K562 treated with DMSO at 1 percent for 12 hours (cell line): ENCODE measurements around the gene S100A16. TPM values are rescaled to one million over a fixed set of nuclear protein-coding genes. Genes with fewer than 3 reads are reported as not detected.

Experiments used
- total RNA-seq: library from RNA; unstranded; fragments of 300-600 nt; gene quantifications from 2 replicates; pipeline ENCODE4 v1.2.3, GENCODE V29; 2022; ENCODE audit not compliant: insufficient read depth

S100A16 gene, protein sequence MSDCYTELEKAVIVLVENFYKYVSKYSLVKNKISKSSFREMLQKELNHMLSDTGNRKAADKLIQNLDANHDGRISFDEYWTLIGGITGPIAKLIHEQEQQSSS
- total RNA-seq = 3.9 and 4.2 TPM in 2 replicates

DNA sequence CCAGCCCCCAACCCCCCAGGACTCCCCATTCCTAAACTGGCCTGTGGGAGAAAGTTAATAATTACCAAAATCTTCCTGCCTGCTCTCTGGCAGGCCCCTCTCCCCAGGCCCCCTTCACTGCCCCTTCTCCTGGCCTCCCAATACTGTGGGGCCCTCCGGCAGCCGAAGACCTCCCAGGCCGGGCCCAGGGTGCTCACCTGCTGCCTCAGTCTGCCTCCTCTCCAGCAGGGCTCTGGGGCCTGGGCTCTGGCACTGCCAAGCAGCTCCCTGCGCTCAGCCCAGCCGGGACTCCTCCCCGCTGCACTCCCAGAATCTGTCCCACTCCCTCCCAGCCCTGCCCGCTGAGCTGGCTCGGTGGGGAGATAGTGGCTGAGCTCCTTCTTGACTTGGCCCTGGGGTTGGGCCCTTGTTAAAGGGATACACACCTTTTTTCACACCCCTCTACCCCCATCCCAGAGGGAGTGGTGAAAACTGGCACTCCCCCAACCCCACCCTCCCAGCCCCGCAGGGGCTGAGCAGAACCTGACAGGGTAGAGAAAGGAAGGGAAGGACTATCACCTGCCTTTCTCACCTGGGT, at the start of gene S100A16:
Gene S100A16, minus strand, starts transcription at position 383 of the 577 bp plus-strand sequence. CDS start 4,986 bp downstream, outside the sequence.

DNA sequence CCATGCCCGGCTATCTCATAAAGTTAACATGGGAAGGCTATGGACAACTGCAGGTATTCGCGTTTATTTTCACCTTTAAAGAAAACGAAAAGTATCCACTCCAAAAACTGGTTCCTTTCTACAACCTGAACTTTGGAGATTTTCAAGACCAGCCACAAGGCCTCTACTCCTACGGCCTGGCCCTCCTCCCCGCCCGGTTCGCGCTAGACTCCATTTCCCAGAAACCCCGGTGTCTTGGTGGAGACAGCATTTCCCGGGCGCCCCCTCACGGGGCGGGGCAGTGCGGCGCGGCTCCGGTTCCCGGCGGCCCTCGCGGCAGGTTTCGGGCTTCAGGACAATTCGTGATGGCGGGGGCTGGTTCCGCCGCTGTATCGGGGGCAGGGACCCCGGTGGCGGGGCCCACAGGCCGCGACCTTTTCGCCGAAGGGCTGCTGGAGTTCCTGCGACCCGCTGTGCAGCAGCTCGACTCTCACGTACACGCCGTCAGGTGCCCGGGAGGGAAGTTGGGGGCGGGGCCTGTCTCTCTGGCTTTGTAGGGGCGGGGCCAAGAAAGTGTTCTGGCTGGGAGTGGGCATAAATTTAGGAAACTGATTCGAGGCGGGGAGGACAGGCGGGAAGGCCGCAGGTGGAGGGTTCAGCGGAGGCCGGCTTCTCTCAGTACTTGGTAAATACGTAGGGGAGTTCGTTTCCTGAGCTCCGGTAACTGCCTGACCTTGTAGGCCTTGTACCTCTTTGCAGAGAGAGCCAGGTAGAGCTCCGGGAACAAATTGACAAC, 45.6 kb upstream of the S100A16 start, which contains the start of gene SNAPIN:
Gene SNAPIN, plus strand, starts transcription at position 304 of the 775 bp plus-strand sequence. Its CDS starts 41 bp downstream, at position 345.

DNA sequence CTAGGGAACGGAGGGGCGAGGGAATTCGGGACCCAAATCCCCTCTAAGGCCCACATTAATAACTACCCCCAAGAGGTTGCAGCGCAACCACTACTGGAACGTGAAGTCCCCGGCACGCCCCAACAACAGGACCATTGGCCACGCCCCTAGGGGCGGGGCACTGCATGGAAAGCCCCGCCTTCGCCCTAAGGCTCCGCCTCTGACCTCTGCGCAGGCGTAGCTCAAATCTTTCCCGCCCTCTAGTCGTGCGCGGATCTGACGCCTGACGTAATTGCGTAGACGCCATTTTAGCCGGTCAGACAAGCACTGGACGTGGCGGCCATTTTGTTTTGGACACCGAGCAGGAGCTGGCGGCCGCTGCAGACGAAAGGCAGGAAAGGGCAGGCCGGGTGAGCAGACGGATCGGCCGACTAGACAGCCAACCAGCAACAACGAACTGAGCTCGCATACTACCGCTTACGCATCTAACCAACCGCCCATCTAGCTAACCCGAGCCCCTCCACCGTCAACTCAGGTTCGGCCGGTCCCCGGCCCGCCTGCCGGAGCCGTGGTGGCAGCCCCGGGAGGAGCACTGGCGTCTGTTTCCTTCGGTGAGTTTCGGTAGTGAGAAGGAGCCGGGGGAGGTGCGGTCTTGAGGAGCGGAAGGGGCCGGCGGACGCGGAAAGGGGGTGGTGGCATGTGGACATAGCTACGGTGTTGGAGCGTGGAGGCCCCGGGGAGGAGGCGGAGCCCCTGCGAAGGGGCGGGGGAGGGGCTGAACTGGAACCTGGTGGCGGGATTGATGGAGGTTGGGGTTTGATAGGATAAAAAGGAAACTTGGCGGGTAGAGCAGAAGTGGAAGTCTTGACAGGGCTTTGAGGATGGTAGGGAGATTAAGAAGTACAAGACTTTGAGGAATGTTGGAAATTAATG, 21.1 kb upstream of the S100A16 start, which contains the start of gene CHTOP:
Gene CHTOP, plus strand, starts transcription at position 313 of the 912 bp plus-strand sequence. CDS start 2,523 bp downstream, outside the sequence.

DNA sequence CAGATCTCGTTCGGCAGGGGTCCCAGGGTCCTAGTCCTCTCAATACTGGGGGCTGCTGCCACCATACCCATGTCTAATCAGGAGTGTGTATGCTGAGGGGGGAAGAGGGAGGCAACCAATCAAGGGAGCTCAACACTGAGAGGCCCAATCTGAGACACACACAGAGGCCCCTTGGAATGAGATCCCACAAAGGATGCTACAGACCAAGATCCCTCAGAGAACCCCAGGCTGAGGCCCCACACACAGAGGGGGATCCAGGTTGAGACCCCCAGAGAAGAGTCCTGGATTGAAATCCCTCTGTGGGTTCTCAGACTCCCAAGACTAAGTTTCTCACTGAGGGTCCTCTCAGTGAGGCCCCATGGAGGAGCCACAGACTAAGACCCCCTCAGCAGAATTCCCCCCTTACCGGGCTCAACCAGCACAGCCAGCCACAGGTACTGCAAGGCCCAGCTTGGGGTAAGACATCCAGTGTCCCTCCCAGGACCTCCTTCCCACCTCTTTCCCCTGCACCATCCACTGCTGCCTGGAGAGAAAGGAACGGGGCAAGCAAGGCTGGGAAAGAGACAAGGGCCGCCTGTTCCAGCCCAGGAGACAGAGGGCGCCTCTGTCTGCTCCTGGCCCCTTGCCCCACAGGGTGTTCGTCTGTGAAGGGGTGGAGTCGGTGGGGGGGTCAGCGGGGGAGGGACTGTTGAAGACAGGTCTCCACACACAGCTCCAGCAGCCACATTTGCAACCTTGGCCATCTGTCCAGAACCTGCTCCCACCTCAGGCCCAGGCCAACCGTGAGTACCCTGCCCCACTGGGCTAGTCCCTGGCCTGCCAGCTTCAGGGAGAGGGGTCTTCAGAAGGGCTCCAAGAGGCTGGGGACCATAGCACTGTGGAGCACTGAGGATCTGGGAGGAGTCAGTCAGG, 15.0 kb upstream of the S100A16 start, which contains the start of gene S100A1:
Gene S100A1, plus strand, starts transcription at position 720 of the 912 bp plus-strand sequence. CDS start 2,088 bp downstream, outside the sequence.

DNA sequence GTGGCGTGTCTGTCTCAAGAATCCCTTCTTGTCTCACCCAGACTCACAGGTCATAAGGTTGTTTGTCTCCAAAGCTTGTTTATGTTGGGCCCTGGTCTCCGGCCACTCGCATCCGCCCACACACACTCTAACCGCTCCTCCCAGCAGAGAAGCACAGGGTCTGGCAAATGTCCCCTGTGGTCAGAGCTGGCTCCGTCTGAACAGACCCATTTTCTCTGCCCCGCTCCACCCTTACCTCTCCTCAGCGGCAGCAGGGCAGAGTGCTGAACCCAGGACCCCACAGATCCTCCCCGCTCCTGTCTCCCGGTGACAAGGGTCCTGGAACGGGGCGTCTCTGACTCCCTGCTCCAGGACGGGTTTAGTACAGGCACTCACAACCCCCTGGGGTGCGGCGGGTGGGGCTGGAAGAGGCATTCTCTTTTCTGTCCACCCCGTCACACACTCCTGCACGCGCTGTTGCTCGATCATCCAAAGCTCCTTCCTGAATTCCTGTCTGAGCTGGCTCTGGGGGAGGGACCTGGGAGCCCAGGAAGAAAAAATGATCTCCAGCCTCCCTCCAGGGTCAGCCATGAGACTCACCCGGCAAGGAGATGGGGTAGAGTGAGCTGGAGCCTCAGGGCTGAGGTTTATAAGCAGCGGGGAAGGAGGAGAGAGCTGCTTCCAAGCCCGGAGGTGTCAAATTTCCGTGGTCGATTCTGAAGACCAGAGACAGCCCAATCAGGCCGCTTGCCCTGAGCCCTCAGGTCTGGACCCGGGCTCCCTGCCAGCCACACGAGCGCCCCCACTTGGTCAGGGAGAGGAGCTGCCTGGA, 14.2 kb upstream of the S100A16 start, which contains the start of gene S100A13:
Gene S100A13, minus strand, starts transcription at position 602 of the 811 bp plus-strand sequence. CDS start 1,033 bp downstream, outside the sequence.

DNA sequence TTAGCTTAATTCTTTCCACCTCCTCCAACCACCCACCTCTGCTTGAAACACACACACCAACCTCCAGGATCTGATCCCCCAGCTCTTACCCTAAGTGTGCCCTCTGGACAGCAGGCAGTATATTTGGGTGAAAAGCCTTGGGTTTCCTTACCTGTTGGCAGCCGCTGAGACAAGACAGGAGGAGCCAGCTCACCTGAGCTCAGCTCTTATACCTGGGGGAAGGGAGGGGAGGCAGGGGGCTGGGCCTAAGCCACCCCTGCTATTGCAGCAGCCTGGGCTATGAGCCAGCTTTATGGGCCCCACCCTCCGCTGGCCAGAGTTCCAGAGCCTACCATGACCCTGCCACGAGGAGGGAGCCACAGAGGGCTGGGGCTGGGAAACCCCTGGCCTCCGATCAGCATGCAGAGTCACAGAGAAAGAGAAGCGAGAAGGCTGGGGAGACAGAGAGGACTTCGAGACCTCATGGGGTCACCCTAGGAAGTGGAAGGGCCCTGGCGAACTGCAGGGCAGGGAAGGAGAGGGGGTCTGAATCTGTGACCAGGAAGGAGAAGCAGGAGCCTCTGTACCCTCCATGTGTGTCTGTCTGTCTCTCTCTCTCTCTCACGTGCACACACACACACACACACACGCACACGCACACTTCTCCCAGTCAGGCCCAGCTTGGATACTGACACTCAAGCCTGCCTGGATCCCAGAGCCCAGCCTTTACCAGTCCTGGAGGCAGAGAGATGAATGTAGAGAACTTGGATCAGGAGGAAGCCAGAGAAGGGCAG, 3.4 kb upstream of the S100A16 start, which contains the start of gene S100A14:
Gene S100A14, minus strand, starts transcription at position 182 of the 773 bp plus-strand sequence. CDS start 467 bp downstream, outside the sequence.

DNA sequence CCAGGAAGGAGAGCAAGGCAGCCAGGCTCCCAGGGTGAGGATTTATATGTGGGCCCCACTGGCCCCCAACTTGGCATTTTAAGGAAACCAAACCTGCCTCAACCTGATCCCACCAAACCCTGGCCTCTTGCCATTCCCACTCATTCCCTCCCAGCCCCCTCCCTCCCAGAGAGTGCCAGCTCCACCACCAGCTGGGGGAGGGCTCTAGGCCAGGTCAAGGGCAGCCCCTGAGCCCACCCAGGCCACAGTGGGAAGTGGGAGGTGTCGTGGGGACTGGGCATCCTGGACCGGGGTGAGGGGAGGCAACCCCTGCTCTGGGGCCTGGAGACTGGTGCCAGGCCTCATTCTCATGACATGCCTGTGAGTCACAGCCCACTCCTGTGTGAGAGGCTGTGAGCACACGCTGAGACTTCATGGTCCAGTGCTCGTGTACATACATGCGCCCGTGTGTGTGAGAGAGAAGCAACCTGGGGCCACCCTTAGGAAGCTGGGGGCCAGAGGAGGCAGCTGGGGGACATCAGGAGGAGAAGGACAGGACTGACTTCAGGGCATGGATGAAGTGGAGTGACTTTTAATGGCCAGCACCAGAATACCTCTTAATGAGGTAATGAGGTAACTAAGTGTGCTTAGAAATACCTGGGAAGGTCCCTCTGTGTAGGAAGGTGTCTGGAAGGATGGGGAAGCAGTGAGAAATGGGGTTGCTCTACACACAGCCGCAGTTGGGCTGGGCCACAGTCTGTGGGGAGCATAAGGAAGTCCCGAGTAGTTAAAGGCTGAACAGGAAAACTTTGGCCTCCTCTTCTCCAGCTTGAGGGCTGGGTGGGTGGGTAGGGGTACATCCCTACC, 47.2 kb downstream of the S100A16 start, which contains the start of gene S100A2:
Gene S100A2, minus strand, starts transcription at position 316 of the 846 bp plus-strand sequence. CDS start 1,967 bp downstream, outside the sequence.

Other genes starting within 250 kb of the S100A16 start
- not detected in 2 replicates for gene S100A12, start 237.5 kb downstream of the S100A16 start, total RNA-seq
- gene S100A8, start 222.1 kb downstream of the S100A16 start, total RNA-seq = not detected in 2 replicates
- 0.22 TPM in 1 of 2 replicates, not detected in the other for gene S100A7A, start 196.6 kb downstream of the S100A16 start, total RNA-seq
- gene S100A7, start 152.5 kb downstream of the S100A16 start, total RNA-seq = not detected in 2 replicates
- gene S100A6, start 77.1 kb downstream of the S100A16 start, total RNA-seq = 16.1 and 19.6 TPM in 2 replicates
- 4.4 TPM in 1 of 2 replicates, not detected in the other for gene S100A5, start 72.2 kb downstream of the S100A16 start, total RNA-seq
- gene S100A4, start 67.3 kb downstream of the S100A16 start, total RNA-seq = 5.3 and 10.6 TPM in 2 replicates
- not detected in 2 replicates for gene S100A3, start 63.9 kb downstream of the S100A16 start, total RNA-seq
- not detected in 2 replicates for gene S100A2, start 47.3 kb downstream of the S100A16 start, total RNA-seq
- 0.91 TPM in 1 of 2 replicates, not detected in the other for gene S100A14, start 3.2 kb upstream of the S100A16 start, total RNA-seq
- gene S100A13, start 14.4 kb upstream of the S100A16 start, total RNA-seq = 118 and 224 TPM in 2 replicates
- gene S100A1, start 15.3 kb upstream of the S100A16 start, total RNA-seq = 36.6 and 61.5 TPM in 2 replicates
- 38.3 and 65.7 TPM in 2 replicates for gene CHTOP, start 20.9 kb upstream of the S100A16 start, total RNA-seq
- gene SNAPIN, start 45.6 kb upstream of the S100A16 start, total RNA-seq = 44.4 and 45.1 TPM in 2 replicates
- 231 and 265 TPM in 2 replicates for gene ILF2, start 57.9 kb upstream of the S100A16 start, total RNA-seq
- gene NPR1, start 65.6 kb upstream of the S100A16 start, total RNA-seq = not detected in 2 replicates
- 11.0 and 33.4 TPM in 2 replicates for gene INTS3, start 114.9 kb upstream of the S100A16 start, total RNA-seq
- 7.4 and 8.9 TPM in 2 replicates for gene SLC27A3, start 162.3 kb upstream of the S100A16 start, total RNA-seq